ENCODE measurements around the gene TCEANC2.

DNA sequence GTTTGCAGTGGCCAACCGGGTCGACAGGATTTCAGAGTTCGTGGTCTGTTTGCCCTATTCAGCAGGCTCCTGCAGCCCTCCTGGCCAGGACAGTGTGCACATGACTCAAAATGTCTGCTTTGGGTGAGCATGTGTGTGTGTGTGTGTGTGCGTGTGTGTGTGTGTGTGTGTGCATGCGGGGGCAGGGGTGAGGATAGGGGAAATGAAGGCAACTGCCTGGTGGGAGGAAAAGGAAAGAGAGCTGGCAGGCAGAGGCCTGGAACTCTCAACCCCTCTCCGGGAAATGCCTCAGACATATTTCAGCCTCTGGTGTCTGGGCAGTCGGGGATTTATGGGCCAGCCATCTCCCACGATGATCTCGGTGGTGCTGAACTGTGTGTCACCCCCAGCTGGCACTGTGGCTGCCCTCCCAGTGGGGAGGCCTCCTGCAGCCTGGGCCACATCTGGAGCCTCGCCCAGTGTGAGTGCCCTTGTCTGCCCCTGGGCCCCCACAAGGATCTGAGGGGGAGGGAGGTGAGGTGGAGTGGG is 84.2 kb downstream of the TCEANC2 start:
- TF ChIP-seq, protein P1, sequence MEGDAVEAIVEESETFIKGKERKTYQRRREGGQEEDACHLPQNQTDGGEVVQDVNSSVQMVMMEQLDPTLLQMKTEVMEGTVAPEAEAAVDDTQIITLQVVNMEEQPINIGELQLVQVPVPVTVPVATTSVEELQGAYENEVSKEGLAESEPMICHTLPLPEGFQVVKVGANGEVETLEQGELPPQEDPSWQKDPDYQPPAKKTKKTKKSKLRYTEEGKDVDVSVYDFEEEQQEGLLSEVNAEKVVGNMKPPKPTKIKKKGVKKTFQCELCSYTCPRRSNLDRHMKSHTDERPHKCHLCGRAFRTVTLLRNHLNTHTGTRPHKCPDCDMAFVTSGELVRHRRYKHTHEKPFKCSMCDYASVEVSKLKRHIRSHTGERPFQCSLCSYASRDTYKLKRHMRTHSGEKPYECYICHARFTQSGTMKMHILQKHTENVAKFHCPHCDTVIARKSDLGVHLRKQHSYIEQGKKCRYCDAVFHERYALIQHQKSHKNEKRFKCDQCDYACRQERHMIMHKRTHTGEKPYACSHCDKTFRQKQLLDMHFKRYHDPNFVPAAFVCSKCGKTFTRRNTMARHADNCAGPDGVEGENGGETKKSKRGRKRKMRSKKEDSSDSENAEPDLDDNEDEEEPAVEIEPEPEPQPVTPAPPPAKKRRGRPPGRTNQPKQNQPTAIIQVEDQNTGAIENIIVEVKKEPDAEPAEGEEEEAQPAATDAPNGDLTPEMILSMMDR (IDR thresholded peaks at IDR 0.05; ENCODE audit: low read depth, low read length, poor library complexity, severe bottlenecking) = no peak
- TF ChIP-seq EZH2phosphoT487 (IDR thresholded peaks at IDR 0.05; ENCODE audit: borderline replicate concordance, low read length) = no peak

Measured in DOHH2 (cell line).